Thoracic aorta (tissue), 2 donors: ENCODE results near the gene PHACTR1. TPM values are rescaled to one million over a fixed set of nuclear protein-coding genes. Genes with fewer than 3 reads are reported as not detected.
A peak's percentile ranks its signal among the peaks of the same experiment; 100 is the strongest.

Source experiments
- ATAC-seq: fragments of 150-250 bp; one replicate; pipeline ENCODE4 v1.8.0; 2017; ENCODE audit warnings: low read depth; ENCODE audit not compliant: insufficient number of reproducible peaks, low FRiP score
- DNase-seq: peaks from one replicate; pipeline ENCODE4 v3.0.0-alpha.2; 2020; ENCODE audit warnings: low spot score
- H3K27ac ChIP-seq, 2 donors: fragments of 200-600 bp; sonication (generic); 1 replicate in 1 of 2; 2 replicates in 1 of 2; pipeline ENCODE4 v1.5.1; 2016; ENCODE audit warnings: mild to moderate bottlenecking in 2 of 2, moderate library complexity in 2 of 2
- H3K27me3 ChIP-seq: fragments of 200-600 bp; sonication (generic); replicated peaks from 2 replicates; pipeline ENCODE4 v1.6.0; 2016; ENCODE audit warnings: mild to moderate bottlenecking; ENCODE audit not compliant: insufficient read depth
- H3K36me3 ChIP-seq: fragments of 200-600 bp; sonication (generic); one replicate; pipeline ENCODE4 v1.5.1; 2016
- H3K4me1 ChIP-seq, 2 donors: fragments of 200-600 bp; sonication (generic); 1 replicate in 1 of 2; 2 replicates in 1 of 2; pipeline versions ENCODE4 v1.5.1 to v1.6.0; 2016; ENCODE audit warnings: low read depth in 2 of 2, mild to moderate bottlenecking in 1 of 2; ENCODE audit not compliant: control insufficient read depth in 1 of 2
- H3K4me3 ChIP-seq: fragments of 200-600 bp; sonication (generic); 2 replicates; pipeline ENCODE4 v1.5.1; 2016; ENCODE audit warnings: mild to moderate bottlenecking
- H3K9me3 ChIP-seq: fragments of 200-600 bp; sonication (generic); 2 replicates; pipeline ENCODE4 v1.5.1; 2016
- CTCF ChIP-seq: fragments of 200-600 bp; sonication (generic); IDR thresholded peaks from one replicate; pipeline ENCODE4 v1.5.1; 2019; ENCODE audit warnings: antibody characterized with exemption
- total RNA-seq, 2 donors: library from RNA; depleted of rRNA; stranded (reverse); fragments of >200 nt; gene quantifications; one replicate each; pipeline versions ENCODE4 v1.1.0 to v1.2.3, GENCODE V29; 2016

The PHACTR1 gene
- total RNA-seq, 2 donors from 2014 or later = 42.9 to 69.1 TPM

GRCh38 chr6:13103169-13103568 is 386.6 kb downstream of the PHACTR1 start:
- Histone ChIP-seq H3K36me3 (no peaks in the 10 kb centered on the region), H3K27me3 (no peaks in the 10 kb centered on the region), H3K4me1 (peaks cover 0 to 41% of the 10 kb centered on the region in 2 donors), H3K9me3 (no peaks in the 10 kb centered on the region), H3K27ac (no peak overlapping the region), H3K4me3 (no peak overlapping the region)
- ATAC-seq (no peak), DNase-seq (no peak)
- no peak for TF ChIP-seq CTCF

GRCh38 chr6:13105139-13105538 is 388.6 kb downstream of the PHACTR1 start:
- H3K36me3 ChIP-seq = no peaks in the 10 kb centered on the region
- H3K4me1 ChIP-seq = peaks cover 0 to 33% of the 10 kb centered on the region in 2 donors
- H3K4me3 ChIP-seq = no peak overlapping the region
- no peak overlapping the region for H3K27ac ChIP-seq
- H3K27me3 ChIP-seq = no peaks in the 10 kb centered on the region
- DNase-seq (no peak), ATAC-seq (no peak)
- TF ChIP-seq CTCF = no peak
- no peaks in the 10 kb centered on the region for H3K9me3 ChIP-seq

GRCh38 chr6:13112921-13113320 is 396.4 kb downstream of the PHACTR1 start:
- DNase-seq = no peak

GRCh38 chr6:13113376-13113775 is 396.8 kb downstream of the PHACTR1 start:
- peaks cover 15 to 54% of the 10 kb centered on the region in 2 donors for H3K4me1 ChIP-seq
- no peak for DNase-seq
- no peak for TF ChIP-seq CTCF
- no peaks in the 10 kb centered on the region for H3K9me3 ChIP-seq
- H3K27me3 ChIP-seq = no peaks in the 10 kb centered on the region
- no peak overlapping the region for H3K4me3 ChIP-seq
- H3K27ac ChIP-seq = no peak overlapping the region
- ATAC-seq = no peak
- H3K36me3 ChIP-seq = no peaks in the 10 kb centered on the region

More at GRCh38 chr6:13112921-13113320, 396.4 kb downstream of the PHACTR1 start:
- ATAC-seq = no peak
- H3K9me3 ChIP-seq = no peaks in the 10 kb centered on the region
- no peaks in the 10 kb centered on the region for H3K27me3 ChIP-seq
- no peak for TF ChIP-seq CTCF
- no peak overlapping the region for H3K27ac ChIP-seq
- H3K36me3 ChIP-seq = no peaks in the 10 kb centered on the region
- no peak overlapping the region for H3K4me3 ChIP-seq
- peaks cover 15 to 50% of the 10 kb centered on the region in 2 donors for H3K4me1 ChIP-seq

GRCh38 chr6:13113981-13114593 is 397.5 kb downstream of the PHACTR1 start:
- no peak for TF ChIP-seq CTCF
- ATAC-seq = no peak
- H3K4me3 ChIP-seq = peak overlapping the region; percentile 44

More at GRCh38 chr6:13113981-13114593, 397.5 kb downstream of the PHACTR1 start:
- Histone ChIP-seq H3K36me3 (no peaks in the 10 kb centered on the region), H3K27ac (peak overlapping the region in 1 of 2 donors; percentile 22), H3K9me3 (no peaks in the 10 kb centered on the region), H3K27me3 (no peaks in the 10 kb centered on the region), H3K4me1 (peaks cover 15 to 59% of the 10 kb centered on the region in 2 donors)
- DNase-seq = no peak
